IMR-90 (cell line): ENCODE results near the gene RNU2-1. TPM values are rescaled to one million over a fixed set of nuclear protein-coding genes. Genes with fewer than 3 reads are reported as not detected.

Experiments
- ATAC-seq: fragments of 200-7000 bp; cut with Tn5 transposase; 2 replicates; pipeline ENCODE4 v1.9.1; 2020; ENCODE audit warnings: low read depth, mild to moderate bottlenecking, moderate library complexity
- BruUV-seq: library from RNA; stranded (reverse); fragments of 400-500 nt; replicated peaks from 2 replicates; lab custom pipeline; 2021; lab: Mats Ljungman, UMichigan
- CTCF ChIA-PET: fragments of 300-600 bp; formaldehyde crosslinking; extraction: SDS; loops from one replicate; lab custom pipeline; 2021; ENCODE audit warnings: antibody characterized with exemption; lab: Yijun Ruan, JAX
- POLR2A ChIA-PET: fragments of 300-600 bp; sonication (Branson Sonifier 250); formaldehyde crosslinking; loops from one replicate; lab custom pipeline; 2022; ENCODE audit warnings: antibody characterized with exemption; ENCODE audit not compliant: unreplicated experiment; lab: Charles Lee
- DNase-seq: peaks from one replicate; pipeline ENCODE4 v3.0.0; 2013
- H2AFZ ChIP-seq: replicated peaks from 2 replicates; pipeline ENCODE3; 2013; ENCODE audit warnings: low read length, mild to moderate bottlenecking; ENCODE audit not compliant: poor library complexity
- H2AK5ac ChIP-seq: 2 replicates; pipeline ENCODE4 v1.6.1; 2013; ENCODE audit warnings: low read depth, low read length, inconsistent platforms
- H2AK9ac ChIP-seq: replicated peaks from 2 replicates; pipeline ENCODE3; 2013; ENCODE audit warnings: mild to moderate bottlenecking, low read depth, low read length, moderate library complexity; ENCODE audit not compliant: poor library complexity
- H2BK120ac ChIP-seq: 2 replicates; pipeline ENCODE4 v1.6.1; 2013; ENCODE audit warnings: low read depth, low read length, inconsistent platforms
- H2BK15ac ChIP-seq: 3 replicates; pipeline ENCODE4 v1.6.1; 2013; ENCODE audit warnings: low read depth, low read length, inconsistent platforms
- H2BK20ac ChIP-seq: 2 replicates; pipeline ENCODE4 v1.6.1; 2013; ENCODE audit warnings: low read depth, mild to moderate bottlenecking, inconsistent platforms, low read length, moderate library complexity
- H2BK5ac ChIP-seq: 2 replicates; pipeline ENCODE4 v1.6.1; 2013; ENCODE audit warnings: mild to moderate bottlenecking, low read depth, low read length, inconsistent platforms; ENCODE audit not compliant: poor library complexity, severe bottlenecking
- H3K14ac ChIP-seq: replicated peaks from 2 replicates; pipeline ENCODE4 v1.6.1; 2013; ENCODE audit warnings: low read depth, low read length, inconsistent platforms
- H3K18ac ChIP-seq: 2 replicates; pipeline ENCODE4 v1.6.1; 2013; ENCODE audit warnings: low read depth, low read length, control low read depth
- H3K23ac ChIP-seq: 2 replicates; pipeline ENCODE4 v1.6.1; 2013; ENCODE audit warnings: low read depth, low read length, inconsistent platforms
- H3K27ac ChIP-seq: 2 replicates; pipeline ENCODE4 v1.5.1; 2013; ENCODE audit warnings: mild to moderate bottlenecking, control low read depth, low read length; ENCODE audit not compliant: insufficient read depth
- H3K27me3 ChIP-seq: 2 replicates; pipeline ENCODE4 v1.6.1; 2013; ENCODE audit warnings: low read length; ENCODE audit not compliant: control insufficient read depth, insufficient read depth
- H3K36me3 ChIP-seq: 2 replicates; pipeline ENCODE4 v1.6.1; 2013; ENCODE audit warnings: low read length, mixed read lengths; ENCODE audit not compliant: control insufficient read depth, insufficient read depth
- H3K4ac ChIP-seq: 2 replicates; pipeline ENCODE4 v1.6.1; 2013; ENCODE audit warnings: low read depth, low read length, inconsistent platforms
- H3K4me1 ChIP-seq: 2 replicates; pipeline ENCODE4 v1.6.1; 2013; ENCODE audit warnings: low read length, mixed read lengths; ENCODE audit not compliant: control insufficient read depth, insufficient read depth
- H3K4me2 ChIP-seq: 2 replicates; pipeline ENCODE4 v1.6.1; 2013; ENCODE audit warnings: low read depth, mild to moderate bottlenecking, control low read depth, low read length, moderate library complexity
- H3K4me3 ChIP-seq: 2 replicates; pipeline ENCODE4 v1.5.1; 2013; ENCODE audit warnings: low read depth, mild to moderate bottlenecking, control low read depth, low read length, moderate library complexity; ENCODE audit not compliant: insufficient read depth
- H3K56ac ChIP-seq: 2 replicates; pipeline ENCODE4 v1.6.1; 2013; ENCODE audit warnings: low read length, inconsistent platforms; ENCODE audit not compliant: insufficient read depth; ENCODE audit errors: extremely low read depth
- H3K79me1 ChIP-seq, 2 experiments: 2 replicates each; pipeline ENCODE4 v1.6.1; 2013; ENCODE audit warnings: low read length in 2 of 2, inconsistent platforms in 1 of 2, low read depth in 1 of 2
- H3K9ac ChIP-seq: 2 replicates; pipeline ENCODE4 v1.6.1; 2013; ENCODE audit warnings: low read depth, low read length, control low read depth
- H3K9me1 ChIP-seq: 2 replicates; pipeline ENCODE4 v1.6.1; 2013; ENCODE audit warnings: low read length, inconsistent platforms; ENCODE audit not compliant: insufficient read depth
- H3K9me3 ChIP-seq: 2 replicates; pipeline ENCODE4 v1.6.1; 2013; ENCODE audit warnings: low read length; ENCODE audit not compliant: control insufficient read depth, insufficient read depth
- H4K20me1 ChIP-seq: 2 replicates; pipeline ENCODE4 v1.6.1; 2013; ENCODE audit warnings: low read length, inconsistent platforms; ENCODE audit not compliant: insufficient read depth
- H4K5ac ChIP-seq: 2 replicates; pipeline ENCODE4 v1.6.1; 2013; ENCODE audit warnings: mild to moderate bottlenecking, low read depth, low read length, control low read depth
- H4K8ac ChIP-seq, 2 experiments: 2 replicates each; pipeline ENCODE4 v1.6.1; 2013; ENCODE audit warnings: low read depth in 2 of 2, low read length in 2 of 2, control low read depth in 1 of 2, inconsistent platforms in 1 of 2
- H4K91ac ChIP-seq: 2 replicates; pipeline ENCODE4 v1.6.1; 2013; ENCODE audit warnings: low read depth, low read length, inconsistent platforms; ENCODE audit not compliant: insufficient read depth
- BHLHE40 ChIP-seq: fragments of 150-350 bp; IDR thresholded peaks from 2 replicates; pipeline ENCODE4 v1.6.1; 2016; ENCODE audit warnings: mild to moderate bottlenecking, low read depth, low read length
- CEBPB ChIP-seq: IDR thresholded peaks from 2 replicates; pipeline ENCODE4 v1.6.1; 2012; ENCODE audit warnings: low read depth, low read length, improper control_type of control experiment
- CHD1 ChIP-seq: IDR thresholded peaks from 2 replicates; pipeline ENCODE4 v1.6.1; 2012; ENCODE audit warnings: low read depth, low read length, improper control_type of control experiment
- FOS ChIP-seq: fragments of 150-350 bp; IDR thresholded peaks from 2 replicates; pipeline ENCODE4 v1.6.1; 2016; ENCODE audit warnings: low read depth, low read length
- MAFK ChIP-seq: IDR thresholded peaks from 2 replicates; pipeline ENCODE4 v1.6.1; 2012; ENCODE audit warnings: low read depth, low read length, improper control_type of control experiment
- MAZ ChIP-seq: IDR thresholded peaks from 2 replicates; pipeline ENCODE4 v1.6.1; 2012; ENCODE audit warnings: low read depth, mild to moderate bottlenecking, low read length, improper control_type of control experiment, moderate library complexity, borderline replicate concordance
- MXI1 ChIP-seq: IDR thresholded peaks from 2 replicates; pipeline ENCODE4 v1.6.1; 2012; ENCODE audit warnings: low read depth, mild to moderate bottlenecking, low read length, moderate library complexity, borderline replicate concordance
- NFE2L2 ChIP-seq: fragments of 150-350 bp; IDR thresholded peaks from 2 replicates; pipeline ENCODE4 v1.6.1; 2016; ENCODE audit warnings: low read depth, mild to moderate bottlenecking, low read length
- POLR2A ChIP-seq: IDR thresholded peaks from 2 replicates; pipeline ENCODE4 v1.6.1; 2012; ENCODE audit warnings: mild to moderate bottlenecking, low read depth, low read length
- RAD21 ChIP-seq: IDR thresholded peaks from 2 replicates; pipeline ENCODE4 v1.6.1; 2012; ENCODE audit warnings: low read length, improper control_type of control experiment
- RCOR1 ChIP-seq: IDR thresholded peaks from 2 replicates; pipeline ENCODE4 v1.6.1; 2012; ENCODE audit warnings: mild to moderate bottlenecking, low read length, improper control_type of control experiment; ENCODE audit not compliant: insufficient replicate concordance
- RFX5 ChIP-seq: IDR thresholded peaks from 2 replicates; pipeline ENCODE4 v1.8.0; 2012; ENCODE audit warnings: low read depth, mild to moderate bottlenecking, low read length, moderate library complexity
- SMC3 ChIP-seq: fragments of 150-350 bp; IDR thresholded peaks from 2 replicates; pipeline ENCODE4 v1.6.1; 2016; ENCODE audit warnings: low read depth, mild to moderate bottlenecking, antibody characterized with exemption, low read length, moderate library complexity
- WGBS, 2 experiments: methylation state at CpG; one replicate each; pipeline versions ENCODE4 v1.1.5 to v1.1.7; 2013; ENCODE audit warnings: missing lambda C conversion rate in 2 of 2; ENCODE audit not compliant: insufficient read length in 1 of 2; ENCODE audit errors: extremely low coverage in 2 of 2; 5-methylcytosine and 5-hydroxymethylcytosine counted together
- dilution Hi-C: fragments of 300-500 bp; cut with HindIII; formaldehyde crosslinking; loops from one replicate; pipeline ENCODE4 v1.14.3; 2018; ENCODE audit warnings: low sequenced_read_pairs; ENCODE audit not compliant: unreplicated experiment
- in situ Hi-C: fragments of 300-500 bp; cut with MboI; formaldehyde crosslinking; loops from 3 replicates; pipeline ENCODE4 v1.14.3; 2019; ENCODE audit warnings: low sequenced_read_pairs, inconsistent platforms, mixed read lengths
- intact Hi-C: fragments of 100-400 bp; cut with micrococcal nuclease; formaldehyde crosslinking; loops from 2 replicates; pipeline ENCODE4 v1.10.0; 2022
- polyA plus RNA-seq, 3 experiments: library from polyadenylated mRNA; depleted of rRNA; stranded (reverse); fragments of >200 nt; gene quantifications; 2 replicates each; pipeline ENCODE4 v1.2.3, GENCODE V29; 2012; ENCODE audit warnings: low replicate concordance in 1 of 3
- total RNA-seq: library from RNA; depleted of rRNA; stranded (reverse); fragments of >200 nt; gene quantifications from 2 replicates; pipeline ENCODE4 v1.2.3, GENCODE V29; 2012
- TF ChIP-seq, protein P1 (sequence below): fragments of 150-350 bp; IDR thresholded peaks from 2 replicates; pipeline ENCODE4 v1.6.1; 2016; ENCODE audit warnings: low read depth, mild to moderate bottlenecking, low read length, moderate library complexity, borderline replicate concordance
- TF ChIP-seq, protein P2 (sequence below): fragments of 150-350 bp; IDR thresholded peaks from 2 replicates; pipeline ENCODE4 v1.6.1; 2017; ENCODE audit warnings: mild to moderate bottlenecking, antibody characterized with exemption, low read length, low read depth
- TF ChIP-seq, protein P3 (sequence below): conservative IDR thresholded peaks from 2 replicates; pipeline ENCODE4 v1.5.1; 2012; ENCODE audit warnings: mild to moderate bottlenecking, low read depth, low read length, improper control_type of control experiment

Gene RNU2-1
- total and polyA plus RNA-seq, 2 of the 4 experiments (the other 2 are of a cell fraction): not detected

DNA sequence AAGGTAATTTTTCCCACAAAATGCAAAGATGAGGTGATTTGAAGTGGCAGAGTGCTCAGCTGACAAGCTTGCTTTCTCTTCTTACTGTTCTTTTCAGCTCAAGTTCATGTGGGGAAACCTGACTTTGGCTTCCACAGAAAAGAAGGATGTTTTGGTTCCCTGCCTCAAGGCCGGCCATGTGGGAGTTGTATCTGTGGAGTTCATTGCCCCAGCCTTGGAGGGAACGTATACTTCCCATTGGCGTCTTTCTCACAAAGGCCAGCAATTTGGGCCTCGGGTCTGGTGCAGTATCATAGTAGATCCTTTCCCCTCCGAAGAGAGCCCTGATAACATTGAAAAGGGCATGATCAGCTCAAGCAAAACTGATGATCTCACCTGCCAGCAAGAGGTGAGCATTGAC, 40.5 kb downstream of the RNU2-1 start:
- Histone ChIP-seq H2AFZ (no peak overlapping the region), H3K27ac (no peak overlapping the region), H3K79me1 (peaks cover 4 to 6% of the 10 kb centered on the region in 2 experiments; a peak in 2 of 4 replicates), H3K9me1 (no peaks in the 10 kb centered on the region; the same call in 1 of the 2 replicates), H3K9me3 (no peaks in the 10 kb centered on the region), H3K23ac (no peak overlapping the region), H3K4me2 (no peak overlapping the region), H2BK15ac (no peak overlapping the region), H3K36me3 (peaks cover 71% of the 10 kb centered on the region), H4K5ac (no peak overlapping the region), H4K20me1 (no peaks in the 10 kb centered on the region; the same call in 1 of the 2 replicates), H3K9ac (no peak overlapping the region), H3K4me1 (no peaks in the 10 kb centered on the region), H2BK20ac (no peak overlapping the region), H3K18ac (no peak overlapping the region), H2AK9ac (no peak overlapping the region), H2AK5ac (no peak overlapping the region), H3K4me3 (no peak overlapping the region), H4K91ac (no peak overlapping the region), H3K56ac (no peak overlapping the region), H3K4ac (no peak overlapping the region), H3K27me3 (no peaks in the 10 kb centered on the region), H2BK120ac (no peak overlapping the region), H4K8ac (no peak overlapping the region), H2BK5ac (no peak overlapping the region), H3K14ac (no peak overlapping the region)
- POLR2A ChIA-PET: no interaction called here
- BruUV-seq: TSS peak; percentile 85
- no peak for ATAC-seq
- dilution Hi-C loops (no loop called here), in situ Hi-C loops (loop anchor here (25.0 kb wide), 1 partner anchor 294 kb away; the partner anchor contains the start of gene DHX8), intact Hi-C loops (no loop called here)
- WGBS, 2 experiments: 96% methylated on average over 4 of the region's 5 CpGs; no CpG with 5 or more reads in 1 of the 2 experiments
- no peak for DNase-seq
- TF ChIP-seq FOS: no peak
- TF ChIP-seq MXI1: no peak
- no peak for TF ChIP-seq POLR2A
- TF ChIP-seq, protein P1, sequence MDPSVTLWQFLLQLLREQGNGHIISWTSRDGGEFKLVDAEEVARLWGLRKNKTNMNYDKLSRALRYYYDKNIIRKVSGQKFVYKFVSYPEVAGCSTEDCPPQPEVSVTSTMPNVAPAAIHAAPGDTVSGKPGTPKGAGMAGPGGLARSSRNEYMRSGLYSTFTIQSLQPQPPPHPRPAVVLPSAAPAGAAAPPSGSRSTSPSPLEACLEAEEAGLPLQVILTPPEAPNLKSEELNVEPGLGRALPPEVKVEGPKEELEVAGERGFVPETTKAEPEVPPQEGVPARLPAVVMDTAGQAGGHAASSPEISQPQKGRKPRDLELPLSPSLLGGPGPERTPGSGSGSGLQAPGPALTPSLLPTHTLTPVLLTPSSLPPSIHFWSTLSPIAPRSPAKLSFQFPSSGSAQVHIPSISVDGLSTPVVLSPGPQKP: no peak
- TF ChIP-seq RAD21: no peak
- no peak for TF ChIP-seq RCOR1
- no peak for TF ChIP-seq CEBPB
- TF ChIP-seq CHD1: no peak
- TF ChIP-seq, protein P2, sequence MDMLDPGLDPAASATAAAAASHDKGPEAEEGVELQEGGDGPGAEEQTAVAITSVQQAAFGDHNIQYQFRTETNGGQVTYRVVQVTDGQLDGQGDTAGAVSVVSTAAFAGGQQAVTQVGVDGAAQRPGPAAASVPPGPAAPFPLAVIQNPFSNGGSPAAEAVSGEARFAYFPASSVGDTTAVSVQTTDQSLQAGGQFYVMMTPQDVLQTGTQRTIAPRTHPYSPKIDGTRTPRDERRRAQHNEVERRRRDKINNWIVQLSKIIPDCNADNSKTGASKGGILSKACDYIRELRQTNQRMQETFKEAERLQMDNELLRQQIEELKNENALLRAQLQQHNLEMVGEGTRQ: no peak
- no peak for TF ChIP-seq BHLHE40
- TF ChIP-seq RFX5: no peak
- TF ChIP-seq, protein P3, sequence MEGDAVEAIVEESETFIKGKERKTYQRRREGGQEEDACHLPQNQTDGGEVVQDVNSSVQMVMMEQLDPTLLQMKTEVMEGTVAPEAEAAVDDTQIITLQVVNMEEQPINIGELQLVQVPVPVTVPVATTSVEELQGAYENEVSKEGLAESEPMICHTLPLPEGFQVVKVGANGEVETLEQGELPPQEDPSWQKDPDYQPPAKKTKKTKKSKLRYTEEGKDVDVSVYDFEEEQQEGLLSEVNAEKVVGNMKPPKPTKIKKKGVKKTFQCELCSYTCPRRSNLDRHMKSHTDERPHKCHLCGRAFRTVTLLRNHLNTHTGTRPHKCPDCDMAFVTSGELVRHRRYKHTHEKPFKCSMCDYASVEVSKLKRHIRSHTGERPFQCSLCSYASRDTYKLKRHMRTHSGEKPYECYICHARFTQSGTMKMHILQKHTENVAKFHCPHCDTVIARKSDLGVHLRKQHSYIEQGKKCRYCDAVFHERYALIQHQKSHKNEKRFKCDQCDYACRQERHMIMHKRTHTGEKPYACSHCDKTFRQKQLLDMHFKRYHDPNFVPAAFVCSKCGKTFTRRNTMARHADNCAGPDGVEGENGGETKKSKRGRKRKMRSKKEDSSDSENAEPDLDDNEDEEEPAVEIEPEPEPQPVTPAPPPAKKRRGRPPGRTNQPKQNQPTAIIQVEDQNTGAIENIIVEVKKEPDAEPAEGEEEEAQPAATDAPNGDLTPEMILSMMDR: no peak
- no peak for TF ChIP-seq MAZ
- no peak for TF ChIP-seq SMC3
- no peak for TF ChIP-seq MAFK
- no peak for TF ChIP-seq NFE2L2
- CTCF ChIA-PET: no interaction called here
